ENCODE data around the gene EHD2. TPM values are rescaled to one million over a fixed set of nuclear protein-coding genes. Genes with fewer than 3 reads are reported as not detected.

EHD2 gene, protein sequence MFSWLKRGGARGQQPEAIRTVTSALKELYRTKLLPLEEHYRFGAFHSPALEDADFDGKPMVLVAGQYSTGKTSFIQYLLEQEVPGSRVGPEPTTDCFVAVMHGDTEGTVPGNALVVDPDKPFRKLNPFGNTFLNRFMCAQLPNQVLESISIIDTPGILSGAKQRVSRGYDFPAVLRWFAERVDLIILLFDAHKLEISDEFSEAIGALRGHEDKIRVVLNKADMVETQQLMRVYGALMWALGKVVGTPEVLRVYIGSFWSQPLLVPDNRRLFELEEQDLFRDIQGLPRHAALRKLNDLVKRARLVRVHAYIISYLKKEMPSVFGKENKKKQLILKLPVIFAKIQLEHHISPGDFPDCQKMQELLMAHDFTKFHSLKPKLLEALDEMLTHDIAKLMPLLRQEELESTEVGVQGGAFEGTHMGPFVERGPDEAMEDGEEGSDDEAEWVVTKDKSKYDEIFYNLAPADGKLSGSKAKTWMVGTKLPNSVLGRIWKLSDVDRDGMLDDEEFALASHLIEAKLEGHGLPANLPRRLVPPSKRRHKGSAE
- 244 and 274 TPM in 2 replicates for total RNA-seq

DNA sequence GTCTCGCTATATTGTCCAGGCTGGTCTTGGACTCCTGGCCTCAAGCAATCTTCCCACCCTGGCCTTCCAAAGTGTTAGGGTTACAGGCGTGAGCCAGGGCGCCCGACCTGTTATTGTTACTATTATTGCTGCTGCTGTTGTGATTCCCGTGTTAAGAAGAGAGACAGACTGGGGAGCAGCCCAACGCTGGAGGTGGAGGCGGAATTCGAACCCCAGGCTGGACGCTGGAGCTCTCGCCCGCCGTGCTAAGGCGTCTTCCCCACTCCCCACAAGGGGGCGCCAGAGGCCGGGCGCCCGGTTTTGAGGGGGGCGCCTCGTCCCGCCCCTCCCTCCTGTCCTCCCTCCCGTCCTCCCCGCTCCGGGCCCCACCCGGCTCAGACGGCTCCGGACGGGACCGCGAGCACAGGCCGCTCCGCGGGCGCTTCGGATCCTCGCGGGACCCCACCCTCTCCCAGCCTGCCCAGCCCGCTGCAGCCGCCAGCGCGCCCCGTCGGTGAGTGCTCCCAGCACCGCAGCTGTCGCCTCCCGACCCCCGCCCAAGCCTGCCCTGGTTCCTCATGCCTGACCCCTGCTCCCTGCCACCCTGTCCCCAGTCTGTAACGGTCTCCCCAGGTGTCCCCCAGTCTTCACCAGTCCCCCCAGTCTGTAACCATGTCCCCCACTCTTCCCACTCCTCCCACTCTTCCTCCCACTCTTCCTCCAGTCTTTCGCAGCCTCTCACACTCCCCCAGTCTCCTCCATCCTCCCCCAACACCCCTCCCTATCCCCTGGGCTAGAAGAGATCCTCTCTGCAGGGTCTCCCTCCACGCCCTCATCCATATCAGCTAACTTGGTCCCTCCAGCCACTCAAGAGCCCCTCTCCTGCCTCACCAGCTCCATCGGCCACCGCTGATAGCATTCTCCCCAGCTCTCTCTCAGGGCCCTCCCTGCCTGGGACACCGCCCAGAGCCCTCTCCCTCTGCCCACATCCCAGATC is at the start of gene EHD2:
Gene EHD2, plus strand, starts transcription at position 377 of the 976 bp plus-strand sequence. CDS start 3,191 bp downstream, outside the sequence.

DNA sequence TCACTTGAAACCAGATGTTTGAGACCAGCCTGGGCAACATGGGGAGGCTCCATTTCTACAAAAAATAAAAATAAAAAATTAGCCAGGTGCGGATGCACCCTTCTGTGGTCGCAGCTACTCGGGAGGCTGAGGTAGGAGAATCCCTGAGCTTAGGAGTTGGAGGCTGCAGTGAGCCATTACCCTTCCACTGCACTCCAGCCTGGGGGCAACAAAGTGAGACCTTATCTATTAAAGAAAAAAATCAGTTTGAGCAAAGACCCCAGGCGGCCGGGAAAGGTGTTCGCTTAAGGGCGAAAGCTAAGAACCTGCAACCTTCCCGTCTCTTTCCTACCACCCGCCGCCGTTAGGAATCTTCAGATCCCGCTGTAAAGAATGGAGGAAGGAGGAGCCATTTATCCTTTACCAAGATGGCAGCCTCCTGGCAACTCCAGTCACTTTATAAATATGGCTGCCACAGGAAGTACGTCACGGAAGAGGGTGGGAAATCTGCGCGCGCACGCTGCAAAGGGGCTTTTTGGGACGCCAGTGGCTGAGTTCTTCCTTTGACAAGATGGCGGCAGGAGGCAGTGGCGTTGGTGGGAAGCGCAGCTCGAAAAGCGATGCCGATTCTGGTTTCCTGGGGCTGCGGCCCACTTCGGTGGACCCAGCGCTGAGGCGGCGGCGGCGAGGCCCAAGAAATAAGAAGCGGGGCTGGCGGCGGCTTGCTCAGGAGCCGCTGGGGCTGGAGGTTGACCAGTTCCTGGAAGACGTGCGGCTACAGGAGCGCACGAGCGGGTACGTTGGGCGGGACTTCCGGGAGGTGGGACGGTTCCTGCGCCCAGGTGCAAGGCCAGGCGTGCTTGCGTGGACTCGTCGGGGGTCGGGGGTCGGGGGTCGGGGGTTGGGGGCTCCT is 32.0 kb downstream of the EHD2 start, which contains the start of gene NOP53:
Gene NOP53, plus strand, starts transcription at position 537 of the 892 bp plus-strand sequence. Its CDS starts 14 bp downstream, at position 551.

DNA sequence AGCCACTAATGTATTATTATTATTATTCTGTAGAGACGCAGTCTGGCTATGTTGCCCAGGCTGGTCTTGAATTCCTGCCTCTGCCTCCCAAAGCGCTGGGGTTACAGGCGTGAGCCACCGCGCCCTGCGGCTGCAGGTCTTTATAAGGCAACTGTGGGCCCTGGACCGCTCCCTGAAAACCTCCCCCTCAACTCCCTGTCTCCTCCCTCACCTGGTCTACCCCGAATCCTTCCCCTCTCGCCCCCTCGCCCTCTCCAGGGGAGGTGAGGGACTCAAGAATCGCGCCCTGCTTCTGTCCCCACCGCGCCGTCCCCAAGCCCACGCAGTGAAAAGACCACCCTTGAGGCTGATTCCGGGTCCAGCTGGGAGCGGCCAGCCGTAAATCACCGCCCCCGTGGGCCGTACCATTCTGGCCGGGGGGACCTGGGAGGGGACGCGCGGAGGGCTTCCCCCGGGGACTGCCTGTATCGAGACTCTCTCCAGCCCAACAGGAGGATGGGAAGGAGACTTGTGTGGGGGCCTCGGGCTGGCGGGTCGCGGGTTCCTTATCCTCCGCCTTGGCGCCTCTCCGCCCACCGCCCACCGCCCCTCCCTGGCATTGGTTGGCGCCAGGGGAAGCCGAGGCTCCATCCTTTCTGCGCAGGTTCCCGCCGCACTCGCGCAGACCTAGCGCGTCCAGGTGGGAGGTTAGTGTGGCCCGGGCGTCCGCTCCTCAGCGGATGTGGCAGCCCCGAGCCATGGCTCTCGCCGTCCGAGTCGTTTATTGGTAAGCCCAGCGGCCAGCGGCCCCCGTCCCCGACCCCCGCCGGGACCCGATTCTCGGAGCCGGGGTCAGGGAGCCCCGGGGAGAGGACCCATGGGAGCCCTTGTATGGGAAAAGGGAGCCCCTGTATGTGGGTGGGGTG is 65.1 kb downstream of the EHD2 start, which contains the start of gene SELENOW:
Gene SELENOW, plus strand, starts transcription at position 655 of the 905 bp plus-strand sequence. Its CDS starts 83 bp downstream, at position 738.

Other genes starting within 250 kb of the EHD2 start
- gene SLC8A2, start 241.5 kb upstream of the EHD2 start, total RNA-seq = 1.3 TPM in 1 of 2 replicates, not detected in the other
- gene KPTN, start 229.2 kb upstream of the EHD2 start, total RNA-seq = 2.1 and 11.1 TPM in 2 replicates
- 87.8 and 114 TPM in 2 replicates for gene NAPA, start 198.4 kb upstream of the EHD2 start, total RNA-seq
- 0.23 TPM in 1 of 2 replicates, not detected in the other for gene ZNF541, start 140.3 kb upstream of the EHD2 start, total RNA-seq
- 2.7 and 4.9 TPM in 2 replicates for gene BICRA, start 104.3 kb upstream of the EHD2 start, total RNA-seq
- gene NOP53, start 32.1 kb downstream of the EHD2 start, total RNA-seq = 253 and 299 TPM in 2 replicates
- 336 and 410 TPM in 2 replicates for gene SELENOW, start 65.3 kb downstream of the EHD2 start, total RNA-seq
- gene TPRX1, start 91.1 kb downstream of the EHD2 start, total RNA-seq = not detected in 2 replicates
- gene CRX, start 108.5 kb downstream of the EHD2 start, total RNA-seq = not detected in 2 replicates
- gene TPRX2, start 145.8 kb downstream of the EHD2 start, total RNA-seq = not detected in 2 replicates
- gene SULT2A1, start 172.9 kb downstream of the EHD2 start, total RNA-seq = not detected in 2 replicates

Data from pericardium fibroblast (primary cell).